ENCODE results near the gene CDCP1.
"Not testable (repeated sequence)": the region's sequence is repeated elsewhere in the genome, so short reads cannot be mapped to it uniquely, and the experiment has no call there.

- not testable (repeated sequence) for TF ChIP-seq CTCF, POLR2A (IDR thresholded peaks at IDR 0.05)
These were observed 5.4 kb downstream of the CDCP1 start for GRCh38 chr3:45140770-45141155.
